Measurements from ENCODE around the gene KCTD1.

Gene KCTD1

GRCh38 chr18:26548415-26549262 is at the start of gene KCTD1:
KCTD1 (minus strand) TSS chr18:26548553; CDS start chr18:26548536, 17 bp downstream.
- Histone ChIP-seq H3K4me1 (ENCODE audit: insufficient read depth, insufficient read length) (no peaks in the 10 kb centered on the region), H3K9ac (ENCODE audit: insufficient read length, low read depth) (peak within 1 kb of the TSS; percentile 74), H3K9me3 (ENCODE audit: insufficient read depth, low read length) (no peaks in the 10 kb centered on the region), H3K4me3 (ENCODE audit: insufficient read length, low read depth) (peak within 1 kb of the TSS; percentile 54), H3K36me3 (ENCODE audit: insufficient read depth, insufficient read length, low read length) (peaks cover 10% of the 10 kb centered on the region), H3K27me3 (ENCODE audit: insufficient read depth, insufficient read length) (no peaks in the 10 kb centered on the region)
- TF ChIP-seq ZNF274 (IDR thresholded peaks at IDR 0.05; ENCODE audit: low read depth, low read length) = no peak
- no peak for TF ChIP-seq SUZ12 (IDR thresholded peaks at IDR 0.05; ENCODE audit: extremely low read depth, insufficient read depth, insufficient read length)
- TF ChIP-seq YY1 (IDR thresholded peaks at IDR 0.05; ENCODE audit: insufficient read depth, insufficient read length) = no peak
- DNase-seq (ENCODE audit: low read depth, low spot score) = peak; percentile 50

GRCh38 chr18:26593365-26594320 is 45.3 kb upstream of the KCTD1 start:
- H3K36me3 ChIP-seq (ENCODE audit: insufficient read depth, insufficient read length, low read length) = no peaks in the 10 kb centered on the region
- DNase-seq (ENCODE audit: low read depth, low spot score) = no peak
- H3K27me3 ChIP-seq (ENCODE audit: insufficient read depth, insufficient read length) = no peaks in the 10 kb centered on the region
- no peak overlapping the region for H3K9ac ChIP-seq (ENCODE audit: insufficient read length, low read depth)
- TF ChIP-seq SUZ12 (IDR thresholded peaks at IDR 0.05; ENCODE audit: extremely low read depth, insufficient read depth, insufficient read length) = no peak
- no peak for TF ChIP-seq ZNF274 (IDR thresholded peaks at IDR 0.05; ENCODE audit: low read depth, low read length)
- TF ChIP-seq YY1 (IDR thresholded peaks at IDR 0.05; ENCODE audit: insufficient read depth, insufficient read length) = no peak
- no peak overlapping the region for H3K4me3 ChIP-seq (ENCODE audit: insufficient read length, low read depth)
- H3K4me1 ChIP-seq (ENCODE audit: insufficient read depth, insufficient read length) = no peaks in the 10 kb centered on the region
- H3K9me3 ChIP-seq (ENCODE audit: insufficient read depth, low read length) = no peaks in the 10 kb centered on the region

- TF ChIP-seq ZNF274 (IDR thresholded peaks at IDR 0.05; ENCODE audit: low read depth, low read length) (no peak), SUZ12 (IDR thresholded peaks at IDR 0.05; ENCODE audit: extremely low read depth, insufficient read depth, insufficient read length) (no peak), YY1 (IDR thresholded peaks at IDR 0.05; ENCODE audit: insufficient read depth, insufficient read length) (no peak)
- no peaks in the 10 kb centered on the region for H3K36me3 ChIP-seq (ENCODE audit: insufficient read depth, insufficient read length, low read length)
These were observed 36.4 kb upstream of the KCTD1 start for GRCh38 chr18:26584745-26585144.

GRCh38 chr18:26579941-26580618 is 31.7 kb upstream of the KCTD1 start:
- Histone ChIP-seq H3K36me3 (ENCODE audit: insufficient read depth, insufficient read length, low read length) (no peaks in the 10 kb centered on the region), H3K9me3 (ENCODE audit: insufficient read depth, low read length) (no peaks in the 10 kb centered on the region), H3K27me3 (ENCODE audit: insufficient read depth, insufficient read length) (no peaks in the 10 kb centered on the region), H3K4me1 (ENCODE audit: insufficient read depth, insufficient read length) (no peaks in the 10 kb centered on the region), H3K4me3 (ENCODE audit: insufficient read length, low read depth) (no peak overlapping the region), H3K9ac (ENCODE audit: insufficient read length, low read depth) (no peak overlapping the region)
- no peak for DNase-seq (ENCODE audit: low read depth, low spot score)
- no peak for TF ChIP-seq YY1 (IDR thresholded peaks at IDR 0.05; ENCODE audit: insufficient read depth, insufficient read length)
- no peak for TF ChIP-seq SUZ12 (IDR thresholded peaks at IDR 0.05; ENCODE audit: extremely low read depth, insufficient read depth, insufficient read length)
- TF ChIP-seq ZNF274 (IDR thresholded peaks at IDR 0.05; ENCODE audit: low read depth, low read length) = no peak

More at GRCh38 chr18:26584745-26585144, 36.4 kb upstream of the KCTD1 start:
- H3K4me1 ChIP-seq (ENCODE audit: insufficient read depth, insufficient read length) = no peaks in the 10 kb centered on the region
- no peaks in the 10 kb centered on the region for H3K27me3 ChIP-seq (ENCODE audit: insufficient read depth, insufficient read length)
- no peak overlapping the region for H3K4me3 ChIP-seq (ENCODE audit: insufficient read length, low read depth)
- DNase-seq (ENCODE audit: low read depth, low spot score) = no peak
- H3K9me3 ChIP-seq (ENCODE audit: insufficient read depth, low read length) = no peaks in the 10 kb centered on the region
- no peak overlapping the region for H3K9ac ChIP-seq (ENCODE audit: insufficient read length, low read depth)

- DNase-seq (ENCODE audit: low read depth, low spot score) = no peak
- no peak overlapping the region for H3K9ac ChIP-seq (ENCODE audit: insufficient read length, low read depth)
- H3K4me1 ChIP-seq (ENCODE audit: insufficient read depth, insufficient read length) = no peaks in the 10 kb centered on the region
- H3K4me3 ChIP-seq (ENCODE audit: insufficient read length, low read depth) = no peak overlapping the region
- H3K9me3 ChIP-seq (ENCODE audit: insufficient read depth, low read length) = no peaks in the 10 kb centered on the region
- TF ChIP-seq ZNF274 (IDR thresholded peaks at IDR 0.05; ENCODE audit: low read depth, low read length) (no peak), YY1 (IDR thresholded peaks at IDR 0.05; ENCODE audit: insufficient read depth, insufficient read length) (no peak), SUZ12 (IDR thresholded peaks at IDR 0.05; ENCODE audit: extremely low read depth, insufficient read depth, insufficient read length) (no peak)
- H3K27me3 ChIP-seq (ENCODE audit: insufficient read depth, insufficient read length) = no peaks in the 10 kb centered on the region
- no peaks in the 10 kb centered on the region for H3K36me3 ChIP-seq (ENCODE audit: insufficient read depth, insufficient read length, low read length)
These were observed 27.5 kb upstream of the KCTD1 start for GRCh38 chr18:26575865-26576217.

GRCh38 chr18:26574958-26575864 is 26.9 kb upstream of the KCTD1 start:
- H3K4me1 ChIP-seq (ENCODE audit: insufficient read depth, insufficient read length) = no peaks in the 10 kb centered on the region
- no peak overlapping the region for H3K4me3 ChIP-seq (ENCODE audit: insufficient read length, low read depth)
- H3K36me3 ChIP-seq (ENCODE audit: insufficient read depth, insufficient read length, low read length) = no peaks in the 10 kb centered on the region
- no peak for DNase-seq (ENCODE audit: low read depth, low spot score)
- TF ChIP-seq SUZ12 (IDR thresholded peaks at IDR 0.05; ENCODE audit: extremely low read depth, insufficient read depth, insufficient read length) (no peak), YY1 (IDR thresholded peaks at IDR 0.05; ENCODE audit: insufficient read depth, insufficient read length) (no peak), ZNF274 (IDR thresholded peaks at IDR 0.05; ENCODE audit: low read depth, low read length) (no peak)
- H3K9me3 ChIP-seq (ENCODE audit: insufficient read depth, low read length) = no peaks in the 10 kb centered on the region
- no peaks in the 10 kb centered on the region for H3K27me3 ChIP-seq (ENCODE audit: insufficient read depth, insufficient read length)
- H3K9ac ChIP-seq (ENCODE audit: insufficient read length, low read depth) = no peak overlapping the region
